ENCODE results near the gene SOX6. TPM values are rescaled to one million over a fixed set of nuclear protein-coding genes. Genes with fewer than 3 reads are reported as not detected.
"Not testable (repeated sequence)": the region's sequence is repeated elsewhere in the genome, so short reads cannot be mapped to it uniquely, and the experiment has no call there.

SOX6 gene
- total and polyA plus RNA-seq, 5 experiments from 2014 or later: 0.26 TPM; not detected in 4

GRCh38 chr11:16382186-16382585, 25.8 kb upstream of the SOX6 start:
- Mint-ChIP-seq H3K27ac (no peak overlapping the region), H3K4me3 (no peak overlapping the region), H3K27me3 (no peaks in the 10 kb centered on the region), H3K4me1 (no peaks in the 10 kb centered on the region), H3K9me3 (peaks cover 0 to 1% (median 0%) of the 10 kb centered on the region in 9 donors), H3K36me3 (no peaks in the 10 kb centered on the region)
- POLR2A ChIA-PET: no interaction called here
- ATAC-seq (no peak), DNase-seq (no peak)

GRCh38 chr11:16380941-16381568, 24.7 kb upstream of the SOX6 start:
- ATAC-seq (no peak), DNase-seq (no peak)
- Mint-ChIP-seq H3K4me1 (no peaks in the 10 kb centered on the region), H3K27ac (no peak overlapping the region), H3K4me3 (no peak overlapping the region), H3K27me3 (no peaks in the 10 kb centered on the region), H3K36me3 (no peaks in the 10 kb centered on the region), H3K9me3 (peaks cover 0 to 8% (median 0%) of the 10 kb centered on the region in 9 donors)
- POLR2A ChIA-PET: no interaction called here

- no peaks in the 10 kb centered on the region for H3K4me1 Mint-ChIP-seq
- H3K27me3 Mint-ChIP-seq: no peaks in the 10 kb centered on the region
- POLR2A ChIA-PET: no interaction called here
- ATAC-seq: no peak
- H3K27ac Mint-ChIP-seq: no peak overlapping the region
- no peaks in the 10 kb centered on the region for H3K36me3 Mint-ChIP-seq
- H3K9me3 Mint-ChIP-seq: peaks cover 3 to 12% (median 7%) of the 10 kb centered on the region in 9 donors
- no peak for DNase-seq
- no peak overlapping the region for H3K4me3 Mint-ChIP-seq
Observed at GRCh38 chr11:16378906-16379305, 22.6 kb upstream of the SOX6 start.

GRCh38 chr11:16377746-16378145, 21.4 kb upstream of the SOX6 start:
- ATAC-seq (no peak), DNase-seq (no peak)
- peaks cover 3 to 13% (median 7%) of the 10 kb centered on the region in 9 donors for H3K9me3 Mint-ChIP-seq
- no peaks in the 10 kb centered on the region for H3K27me3 Mint-ChIP-seq
- no peaks in the 10 kb centered on the region for H3K36me3 Mint-ChIP-seq
- no peak overlapping the region for H3K27ac Mint-ChIP-seq
- H3K4me1 Mint-ChIP-seq: no peaks in the 10 kb centered on the region
- POLR2A ChIA-PET: no interaction called here
- no peak overlapping the region for H3K4me3 Mint-ChIP-seq

- DNase-seq, H3K36me3 Mint-ChIP-seq, H3K4me3 Mint-ChIP-seq, H3K4me1 Mint-ChIP-seq, H3K27me3 Mint-ChIP-seq, POLR2A ChIA-PET, ATAC-seq, H3K27ac Mint-ChIP-seq: not testable (repeated sequence)
- peaks cover 5 to 19% (median 8%) of the 10 kb centered on the region in 9 donors for H3K9me3 Mint-ChIP-seq
Observed at GRCh38 chr11:16375664-16376063, 19.3 kb upstream of the SOX6 start.

- H3K4me3 Mint-ChIP-seq: no peak overlapping the region
- ATAC-seq (no peak), DNase-seq (no peak)
- peaks cover 6 to 23% (median 10%) of the 10 kb centered on the region in 9 donors for H3K9me3 Mint-ChIP-seq
- no peaks in the 10 kb centered on the region for H3K4me1 Mint-ChIP-seq
- H3K36me3 Mint-ChIP-seq: no peaks in the 10 kb centered on the region
- H3K27me3 Mint-ChIP-seq: no peaks in the 10 kb centered on the region
- POLR2A ChIA-PET: no interaction called here
- no peak overlapping the region for H3K27ac Mint-ChIP-seq
Observed at GRCh38 chr11:16373768-16374167, 17.4 kb upstream of the SOX6 start.

- Mint-ChIP-seq H3K4me1 (no peaks in the 10 kb centered on the region), H3K27me3 (no peaks in the 10 kb centered on the region), H3K4me3 (no peak overlapping the region), H3K27ac (no peak overlapping the region), H3K36me3 (no peaks in the 10 kb centered on the region), H3K9me3 (peaks cover 6 to 23% (median 10%) of the 10 kb centered on the region in 9 donors)
- no peak for DNase-seq
- ATAC-seq: no peak
- POLR2A ChIA-PET: no interaction called here
Observed at GRCh38 chr11:16372355-16372754, 16.0 kb upstream of the SOX6 start.

GRCh38 chr11:16367252-16367651, 10.9 kb upstream of the SOX6 start:
- Mint-ChIP-seq H3K27me3 (no peaks in the 10 kb centered on the region), H3K27ac (no peak overlapping the region), H3K9me3 (peaks cover 0 to 14% (median 5%) of the 10 kb centered on the region in 9 donors), H3K4me1 (no peaks in the 10 kb centered on the region), H3K36me3 (no peaks in the 10 kb centered on the region), H3K4me3 (no peak overlapping the region)
- no peak for DNase-seq
- POLR2A ChIA-PET: no interaction called here
- no peak for ATAC-seq

- no peak for ATAC-seq
Observed at GRCh38 chr11:16365581-16366228, 9.4 kb upstream of the SOX6 start.

GRCh38 chr11:16364254-16364653, 7.9 kb upstream of the SOX6 start:
- H3K27ac Mint-ChIP-seq: no peak overlapping the region
- no peaks in the 10 kb centered on the region for H3K27me3 Mint-ChIP-seq
- POLR2A ChIA-PET: no interaction called here
- H3K36me3 Mint-ChIP-seq: no peaks in the 10 kb centered on the region
- no peak for DNase-seq
- peaks cover 0 to 8% (median 4%) of the 10 kb centered on the region in 9 donors for H3K9me3 Mint-ChIP-seq
- H3K4me3 Mint-ChIP-seq: no peak overlapping the region
- H3K4me1 Mint-ChIP-seq: no peaks in the 10 kb centered on the region
- no peak for ATAC-seq

More at GRCh38 chr11:16365581-16366228, 9.4 kb upstream of the SOX6 start:
- Mint-ChIP-seq H3K9me3 (peaks cover 0 to 11% (median 5%) of the 10 kb centered on the region in 9 donors), H3K27ac (no peak overlapping the region), H3K4me3 (no peak overlapping the region), H3K36me3 (no peaks in the 10 kb centered on the region), H3K4me1 (no peaks in the 10 kb centered on the region), H3K27me3 (no peaks in the 10 kb centered on the region)
- no peak for DNase-seq
- POLR2A ChIA-PET: no interaction called here

- POLR2A ChIA-PET: no interaction called here
- peaks cover 0 to 10% (median 5%) of the 10 kb centered on the region in 9 donors for H3K9me3 Mint-ChIP-seq
Observed at GRCh38 chr11:16363706-16364105, 7.4 kb upstream of the SOX6 start.

GRCh38 chr11:16361108-16361865, 4.9 kb upstream of the SOX6 start:
- H3K9me3 Mint-ChIP-seq: peaks cover 0 to 10% (median 5%) of the 10 kb centered on the region in 9 donors
- H3K27ac Mint-ChIP-seq: no peak overlapping the region
- H3K4me1 Mint-ChIP-seq: no peaks in the 10 kb centered on the region
- POLR2A ChIA-PET: no interaction called here
- H3K36me3 Mint-ChIP-seq: no peaks in the 10 kb centered on the region
- H3K27me3 Mint-ChIP-seq: no peaks in the 10 kb centered on the region
- DNase-seq: no peak
- ATAC-seq: no peak
- no peak overlapping the region for H3K4me3 Mint-ChIP-seq

More at GRCh38 chr11:16363706-16364105, 7.4 kb upstream of the SOX6 start:
- ATAC-seq: no peak
- H3K4me3 Mint-ChIP-seq: no peak overlapping the region
- DNase-seq: no peak
- H3K4me1 Mint-ChIP-seq: no peaks in the 10 kb centered on the region
- no peak overlapping the region for H3K27ac Mint-ChIP-seq
- no peaks in the 10 kb centered on the region for H3K36me3 Mint-ChIP-seq
- H3K27me3 Mint-ChIP-seq: no peaks in the 10 kb centered on the region

- no peak for ATAC-seq
- H3K9me3 Mint-ChIP-seq: peaks cover 0 to 10% (median 5%) of the 10 kb centered on the region in 9 donors
- POLR2A ChIA-PET: no interaction called here
- no peak overlapping the region for H3K4me3 Mint-ChIP-seq
- no peaks in the 10 kb centered on the region for H3K27me3 Mint-ChIP-seq
- H3K27ac Mint-ChIP-seq: no peak overlapping the region
- H3K36me3 Mint-ChIP-seq: no peaks in the 10 kb centered on the region
- DNase-seq: no peak
- no peaks in the 10 kb centered on the region for H3K4me1 Mint-ChIP-seq
Observed at GRCh38 chr11:16359369-16359768, 3.0 kb upstream of the SOX6 start.

All from naive thymus-derived CD8-positive, alpha-beta T cell (primary cell).